ENCODE measurements around the gene FCER2. TPM values are rescaled to one million over a fixed set of nuclear protein-coding genes. Genes with fewer than 3 reads are reported as not detected.

FCER2 gene
- total RNA-seq, 1 experiment from 2014 or later, result not detected

DNA sequence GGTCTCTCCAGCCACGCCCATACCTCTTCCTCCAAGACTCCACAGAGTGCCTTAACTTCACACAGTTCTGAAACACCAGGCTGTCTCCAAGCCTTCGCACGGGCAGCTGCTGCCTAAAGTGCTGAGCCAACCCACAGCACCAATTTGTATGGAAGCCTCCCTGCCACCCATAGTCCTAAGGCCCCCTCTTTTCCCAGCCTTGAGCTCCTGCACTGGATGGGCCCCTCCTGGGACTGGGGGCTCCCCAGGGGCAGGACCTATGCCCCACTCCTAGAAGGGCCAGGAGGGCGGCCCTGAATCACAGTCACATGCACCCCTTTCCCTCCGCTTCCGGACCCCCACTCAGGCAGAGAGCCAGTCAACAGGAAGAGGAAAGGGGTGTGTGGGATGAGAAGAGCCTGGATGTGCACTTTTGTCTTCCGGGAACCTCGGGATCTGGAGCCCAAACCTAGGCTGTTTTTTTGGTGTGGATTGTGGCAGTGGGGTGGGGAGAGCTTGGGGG lies 5.1 kb upstream of the FCER2 start:
- no peak; the same call in 1 of the 2 replicates for ATAC-seq
- no peaks in the 10 kb centered on the region for H3F3A ChIP-seq (ENCODE audit: low read length, unreplicated experiment)
- BruUV-seq (replicated peaks), result no TSS peak
- H4K20me1 ChIP-seq (ENCODE audit: low read length), result no peaks in the 10 kb centered on the region
- DNase-seq, result no peak
- no peaks in the 10 kb centered on the region for H3K9me3 ChIP-seq (ENCODE audit: low read length)
- intact Hi-C loops (cut with micrococcal nuclease), result no loop called here
- no peak overlapping the region for H2AFZ ChIP-seq (ENCODE audit: low read length)
- H3K79me2 ChIP-seq (ENCODE audit: low read length), result no peaks in the 10 kb centered on the region
- no peak overlapping the region for H3K9ac ChIP-seq (ENCODE audit: low read length)
- ChIA-PET POLR2A (ENCODE audit: unreplicated experiment) (no interaction called here), CTCF (no interaction called here)
- TF ChIP-seq EZH2 (IDR thresholded peaks at IDR 0.05; ENCODE audit: low read length, unreplicated experiment), result no peak
- TF ChIP-seq, protein P1, sequence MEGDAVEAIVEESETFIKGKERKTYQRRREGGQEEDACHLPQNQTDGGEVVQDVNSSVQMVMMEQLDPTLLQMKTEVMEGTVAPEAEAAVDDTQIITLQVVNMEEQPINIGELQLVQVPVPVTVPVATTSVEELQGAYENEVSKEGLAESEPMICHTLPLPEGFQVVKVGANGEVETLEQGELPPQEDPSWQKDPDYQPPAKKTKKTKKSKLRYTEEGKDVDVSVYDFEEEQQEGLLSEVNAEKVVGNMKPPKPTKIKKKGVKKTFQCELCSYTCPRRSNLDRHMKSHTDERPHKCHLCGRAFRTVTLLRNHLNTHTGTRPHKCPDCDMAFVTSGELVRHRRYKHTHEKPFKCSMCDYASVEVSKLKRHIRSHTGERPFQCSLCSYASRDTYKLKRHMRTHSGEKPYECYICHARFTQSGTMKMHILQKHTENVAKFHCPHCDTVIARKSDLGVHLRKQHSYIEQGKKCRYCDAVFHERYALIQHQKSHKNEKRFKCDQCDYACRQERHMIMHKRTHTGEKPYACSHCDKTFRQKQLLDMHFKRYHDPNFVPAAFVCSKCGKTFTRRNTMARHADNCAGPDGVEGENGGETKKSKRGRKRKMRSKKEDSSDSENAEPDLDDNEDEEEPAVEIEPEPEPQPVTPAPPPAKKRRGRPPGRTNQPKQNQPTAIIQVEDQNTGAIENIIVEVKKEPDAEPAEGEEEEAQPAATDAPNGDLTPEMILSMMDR (conservative IDR thresholded peaks at IDR 0.05; ENCODE audit: low read depth, low read length), result no peak
- no peak for TF ChIP-seq EZH2phosphoT487 (IDR thresholded peaks at IDR 0.05; ENCODE audit: borderline replicate concordance, low read length)
- no peaks in the 10 kb centered on the region for H3K27me3 ChIP-seq (ENCODE audit: low read length)
- H3K4me3 ChIP-seq (ENCODE audit: low read length), result no peak overlapping the region
- H3K4me2 ChIP-seq (ENCODE audit: low read length), result no peak overlapping the region
- H3K36me3 ChIP-seq (ENCODE audit: low read depth, low read length), result no peaks in the 10 kb centered on the region
- no peaks in the 10 kb centered on the region for H3K4me1 ChIP-seq (ENCODE audit: insufficient read depth, low read length)
- H3K27ac ChIP-seq (ENCODE audit: low read length), result no peak overlapping the region
- no peaks in the 10 kb centered on the region for H3K9me2 ChIP-seq (replicated peaks; ENCODE audit: low read length)

DNA sequence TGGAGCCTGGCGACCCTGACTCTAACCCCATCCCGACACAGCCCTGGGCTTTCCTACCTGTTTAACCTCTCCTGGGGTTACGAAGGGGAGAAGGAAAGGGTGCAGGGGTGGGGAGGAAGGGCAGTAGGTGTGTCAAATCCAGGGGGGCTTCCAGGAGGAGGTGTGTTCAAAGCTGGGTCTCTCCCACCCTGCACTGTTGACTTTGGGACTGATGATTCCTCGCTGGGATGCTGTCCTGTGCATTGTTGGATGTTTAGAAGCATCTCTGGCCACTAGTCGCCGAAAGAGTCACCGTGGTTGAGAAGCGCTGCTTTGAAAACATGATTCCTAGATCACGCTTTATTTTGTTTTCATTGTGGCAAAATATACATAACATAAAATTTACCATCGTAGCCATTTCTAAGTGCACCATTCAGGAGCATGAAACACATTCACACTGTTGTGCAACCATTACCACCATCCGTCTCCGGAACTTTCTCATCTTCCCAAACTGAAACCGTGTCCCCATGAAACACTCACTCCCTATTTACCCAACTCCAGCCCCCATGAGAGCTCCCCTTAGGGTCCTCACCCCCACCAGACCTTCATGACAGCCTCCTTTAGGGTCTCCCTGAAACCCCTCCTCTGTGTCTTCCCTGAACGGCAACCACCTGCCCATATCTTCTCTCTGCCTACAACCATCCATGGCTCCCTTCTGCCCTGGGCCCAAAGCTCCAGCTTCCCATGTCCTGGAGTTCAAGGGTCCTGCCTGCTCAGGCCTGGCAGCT lies 4.4 kb upstream of the FCER2 start:
- TF ChIP-seq EZH2phosphoT487 (IDR thresholded peaks at IDR 0.05; ENCODE audit: borderline replicate concordance, low read length), result no peak
- TF ChIP-seq, protein P1 (conservative IDR thresholded peaks at IDR 0.05; ENCODE audit: low read depth, low read length), result no peak
- no peak for TF ChIP-seq EZH2 (IDR thresholded peaks at IDR 0.05; ENCODE audit: low read length, unreplicated experiment)

More for the DNA sequence above, 4.4 kb upstream of the FCER2 start:
- intact Hi-C loops (cut with micrococcal nuclease), result no loop called here
- no peak overlapping the region for H3K4me3 ChIP-seq (ENCODE audit: low read length)
- no peaks in the 10 kb centered on the region for H3K4me1 ChIP-seq (ENCODE audit: insufficient read depth, low read length)
- ChIA-PET CTCF (no interaction called here), POLR2A (ENCODE audit: unreplicated experiment) (no interaction called here)
- H3K36me3 ChIP-seq (ENCODE audit: low read depth, low read length), result no peaks in the 10 kb centered on the region
- H2AFZ ChIP-seq (ENCODE audit: low read length), result no peak overlapping the region
- DNase-seq (no peak), ATAC-seq (no peak)
- H3K9ac ChIP-seq (ENCODE audit: low read length), result no peak overlapping the region
- H3K79me2 ChIP-seq (ENCODE audit: low read length), result no peaks in the 10 kb centered on the region
- H3K27ac ChIP-seq (ENCODE audit: low read length), result no peak overlapping the region
- H3K4me2 ChIP-seq (ENCODE audit: low read length), result no peak overlapping the region
- H3K9me3 ChIP-seq (ENCODE audit: low read length), result no peaks in the 10 kb centered on the region
- H3K27me3 ChIP-seq (ENCODE audit: low read length), result no peaks in the 10 kb centered on the region
- H4K20me1 ChIP-seq (ENCODE audit: low read length), result no peaks in the 10 kb centered on the region
- BruUV-seq (replicated peaks), result no TSS peak
- H3K9me2 ChIP-seq (replicated peaks; ENCODE audit: low read length), result no peaks in the 10 kb centered on the region
- H3F3A ChIP-seq (ENCODE audit: low read length, unreplicated experiment), result no peaks in the 10 kb centered on the region

All from PC-3 (cell line).